ENCODE results near the gene SH2D3C. TPM values are rescaled to one million over a fixed set of nuclear protein-coding genes. Genes with fewer than 3 reads are reported as not detected.

The SH2D3C gene
- total and polyA plus RNA-seq, 2 of the 8 experiments (the other 6 are each of a cell fraction or from before 2014, with no cell fraction given) = 6.4 to 8.1 TPM

- TF ChIP-seq CTCF (IDR thresholded peaks at IDR 0.05; ENCODE audit: control extremely low read depth in 1 of 3, insufficient read depth in 1 of 3, low read depth in 1 of 3, low read length in 3 of 3) (peak in 2 of 3 experiments; percentile 80 to 87; a peak in 3 of 4 replicates), KDM5A (IDR thresholded peaks at IDR 0.05; ENCODE audit: low read length) (no peak), GABPA (IDR thresholded peaks at IDR 0.05; ENCODE audit: borderline replicate concordance, insufficient read depth, low read length) (peak; percentile 76; the same call in 1 of the 2 replicates), RAD21 (IDR thresholded peaks at IDR 0.05 in 1 of 2, conservative IDR thresholded peaks at IDR 0.05 in 1 of 2; ENCODE audit: low read depth in 2 of 2, low read length in 2 of 2) (peak; percentile 42 to 59), MAX (IDR thresholded peaks at IDR 0.05) (no peak), SIN3A (conservative IDR thresholded peaks at IDR 0.05 in 1 of 2, IDR thresholded peaks at IDR 0.05 in 1 of 2; ENCODE audit: low read depth in 1 of 2, low read length in 2 of 2) (0 out of 4 replicates have a peak, but pooled peaks of 1 of the 2 experiments have one; percentile 32), YY1 (IDR thresholded peaks at IDR 0.05; ENCODE audit: low read depth, low read length) (0 out of 2 replicates have a peak, but pooled peaks have one; percentile 19), EZH2 (IDR thresholded peaks at IDR 0.05; ENCODE audit: low read depth, low read length, severe bottlenecking) (no peak), BACH1 (IDR thresholded peaks at IDR 0.05; ENCODE audit: low read length) (no peak)
Observed at GRCh38 chr9:127805620-127806019, 27.2 kb upstream of the SH2D3C start (continued).
